Liver (tissue), 3 donors: ENCODE measurements around the gene CKMT2.

Experiments
- JUND ChIP-seq, 2 donors: IDR thresholded peaks; 2 replicates each; pipeline ENCODE4 v1.6.1; 2016; ENCODE audit warnings: antibody characterized with exemption in 2 of 2
- RAD21 ChIP-seq, 2 donors: IDR thresholded peaks; 2 replicates each; pipeline ENCODE4 v1.6.1; 2016; ENCODE audit warnings: antibody characterized with exemption in 2 of 2, mild to moderate bottlenecking in 2 of 2
- TAF1 ChIP-seq: conservative IDR thresholded peaks from 2 replicates; pipeline ENCODE4 v1.6.1; 2016; ENCODE audit warnings: antibody characterized with exemption, mild to moderate bottlenecking
- YY1 ChIP-seq: IDR thresholded peaks from 2 replicates; pipeline ENCODE4 v1.6.1; 2016; ENCODE audit warnings: antibody characterized with exemption, mild to moderate bottlenecking
- TF ChIP-seq, protein P1 (sequence below): fragments of 150-350 bp; IDR thresholded peaks from 2 replicates; pipeline ENCODE4 v1.5.1; 2017; ENCODE audit warnings: improper control_type of control experiment, low read depth, low read length; ENCODE audit not compliant: missing input control
- TF ChIP-seq, protein P2 (sequence below): IDR thresholded peaks from 2 replicates; pipeline ENCODE4 v1.6.1; 2016; ENCODE audit warnings: antibody characterized with exemption
- TF ChIP-seq, protein P3 (sequence below): IDR thresholded peaks from 2 replicates; pipeline ENCODE4 v1.6.1; 2016; ENCODE audit warnings: antibody characterized with exemption
- TF ChIP-seq, protein P4 (sequence below): IDR thresholded peaks from 2 replicates; pipeline ENCODE4 v1.6.1; 2016; ENCODE audit warnings: antibody characterized with exemption, mild to moderate bottlenecking
- donor health status: healthy.
- donor health status: healthy.

DNA sequence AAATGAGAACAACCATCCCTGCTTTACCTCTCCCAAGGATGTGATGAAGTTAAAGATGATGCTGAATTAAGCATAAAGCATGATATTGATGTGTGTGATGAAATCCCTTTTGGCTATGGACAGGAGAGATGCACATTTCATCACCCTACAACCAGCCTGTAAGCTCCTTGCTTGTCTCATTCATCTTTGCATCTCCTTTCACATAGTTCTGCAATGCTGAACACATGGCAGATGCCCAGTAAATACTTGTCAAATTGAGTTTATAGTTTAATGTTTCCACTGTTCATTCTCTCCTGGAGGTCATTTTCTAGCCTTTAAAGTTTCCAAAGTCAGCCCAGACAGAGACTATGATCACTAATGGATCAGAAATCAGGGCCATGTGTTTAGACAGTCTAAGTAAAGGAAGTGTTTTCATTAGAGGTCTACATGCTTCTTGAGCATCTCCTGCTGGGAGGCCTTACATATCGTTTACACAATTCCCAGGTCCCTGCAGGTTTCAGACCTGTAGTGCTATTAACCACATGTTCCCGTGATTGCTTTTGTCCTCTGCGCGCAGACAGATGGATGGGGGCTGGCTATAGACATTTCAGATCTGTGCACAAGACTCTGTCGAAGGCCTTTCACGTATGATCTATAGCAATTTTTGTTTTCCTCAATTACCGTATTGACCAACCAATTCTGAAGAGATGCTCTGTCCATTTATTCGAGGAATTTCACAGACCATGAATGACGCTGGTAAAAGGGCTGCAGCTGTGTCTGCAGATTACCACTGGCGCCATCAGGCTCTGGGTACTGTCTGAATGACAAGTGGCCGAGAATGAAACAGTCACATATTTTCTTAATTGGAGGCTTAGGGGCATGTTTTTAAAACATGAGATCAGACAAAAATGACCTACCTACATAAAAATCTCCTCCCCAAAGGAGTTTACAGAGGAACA is 49.0 kb upstream of the CKMT2 start:
- TF ChIP-seq, protein P1, sequence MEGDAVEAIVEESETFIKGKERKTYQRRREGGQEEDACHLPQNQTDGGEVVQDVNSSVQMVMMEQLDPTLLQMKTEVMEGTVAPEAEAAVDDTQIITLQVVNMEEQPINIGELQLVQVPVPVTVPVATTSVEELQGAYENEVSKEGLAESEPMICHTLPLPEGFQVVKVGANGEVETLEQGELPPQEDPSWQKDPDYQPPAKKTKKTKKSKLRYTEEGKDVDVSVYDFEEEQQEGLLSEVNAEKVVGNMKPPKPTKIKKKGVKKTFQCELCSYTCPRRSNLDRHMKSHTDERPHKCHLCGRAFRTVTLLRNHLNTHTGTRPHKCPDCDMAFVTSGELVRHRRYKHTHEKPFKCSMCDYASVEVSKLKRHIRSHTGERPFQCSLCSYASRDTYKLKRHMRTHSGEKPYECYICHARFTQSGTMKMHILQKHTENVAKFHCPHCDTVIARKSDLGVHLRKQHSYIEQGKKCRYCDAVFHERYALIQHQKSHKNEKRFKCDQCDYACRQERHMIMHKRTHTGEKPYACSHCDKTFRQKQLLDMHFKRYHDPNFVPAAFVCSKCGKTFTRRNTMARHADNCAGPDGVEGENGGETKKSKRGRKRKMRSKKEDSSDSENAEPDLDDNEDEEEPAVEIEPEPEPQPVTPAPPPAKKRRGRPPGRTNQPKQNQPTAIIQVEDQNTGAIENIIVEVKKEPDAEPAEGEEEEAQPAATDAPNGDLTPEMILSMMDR = no peak
- TF ChIP-seq, protein P2, sequence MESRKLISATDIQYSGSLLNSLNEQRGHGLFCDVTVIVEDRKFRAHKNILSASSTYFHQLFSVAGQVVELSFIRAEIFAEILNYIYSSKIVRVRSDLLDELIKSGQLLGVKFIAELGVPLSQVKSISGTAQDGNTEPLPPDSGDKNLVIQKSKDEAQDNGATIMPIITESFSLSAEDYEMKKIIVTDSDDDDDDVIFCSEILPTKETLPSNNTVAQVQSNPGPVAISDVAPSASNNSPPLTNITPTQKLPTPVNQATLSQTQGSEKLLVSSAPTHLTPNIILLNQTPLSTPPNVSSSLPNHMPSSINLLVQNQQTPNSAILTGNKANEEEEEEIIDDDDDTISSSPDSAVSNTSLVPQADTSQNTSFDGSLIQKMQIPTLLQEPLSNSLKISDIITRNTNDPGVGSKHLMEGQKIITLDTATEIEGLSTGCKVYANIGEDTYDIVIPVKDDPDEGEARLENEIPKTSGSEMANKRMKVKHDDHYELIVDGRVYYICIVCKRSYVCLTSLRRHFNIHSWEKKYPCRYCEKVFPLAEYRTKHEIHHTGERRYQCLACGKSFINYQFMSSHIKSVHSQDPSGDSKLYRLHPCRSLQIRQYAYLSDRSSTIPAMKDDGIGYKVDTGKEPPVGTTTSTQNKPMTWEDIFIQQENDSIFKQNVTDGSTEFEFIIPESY = no peak
- TF ChIP-seq YY1 (no peak), TAF1 (no peak), RAD21 (IDR thresholded peaks at IDR 0.05) (no peak), JUND (IDR thresholded peaks at IDR 0.05) (no peak)
- TF ChIP-seq, protein P3, sequence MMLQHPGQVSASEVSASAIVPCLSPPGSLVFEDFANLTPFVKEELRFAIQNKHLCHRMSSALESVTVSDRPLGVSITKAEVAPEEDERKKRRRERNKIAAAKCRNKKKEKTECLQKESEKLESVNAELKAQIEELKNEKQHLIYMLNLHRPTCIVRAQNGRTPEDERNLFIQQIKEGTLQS = no peak
- TF ChIP-seq, protein P4, sequence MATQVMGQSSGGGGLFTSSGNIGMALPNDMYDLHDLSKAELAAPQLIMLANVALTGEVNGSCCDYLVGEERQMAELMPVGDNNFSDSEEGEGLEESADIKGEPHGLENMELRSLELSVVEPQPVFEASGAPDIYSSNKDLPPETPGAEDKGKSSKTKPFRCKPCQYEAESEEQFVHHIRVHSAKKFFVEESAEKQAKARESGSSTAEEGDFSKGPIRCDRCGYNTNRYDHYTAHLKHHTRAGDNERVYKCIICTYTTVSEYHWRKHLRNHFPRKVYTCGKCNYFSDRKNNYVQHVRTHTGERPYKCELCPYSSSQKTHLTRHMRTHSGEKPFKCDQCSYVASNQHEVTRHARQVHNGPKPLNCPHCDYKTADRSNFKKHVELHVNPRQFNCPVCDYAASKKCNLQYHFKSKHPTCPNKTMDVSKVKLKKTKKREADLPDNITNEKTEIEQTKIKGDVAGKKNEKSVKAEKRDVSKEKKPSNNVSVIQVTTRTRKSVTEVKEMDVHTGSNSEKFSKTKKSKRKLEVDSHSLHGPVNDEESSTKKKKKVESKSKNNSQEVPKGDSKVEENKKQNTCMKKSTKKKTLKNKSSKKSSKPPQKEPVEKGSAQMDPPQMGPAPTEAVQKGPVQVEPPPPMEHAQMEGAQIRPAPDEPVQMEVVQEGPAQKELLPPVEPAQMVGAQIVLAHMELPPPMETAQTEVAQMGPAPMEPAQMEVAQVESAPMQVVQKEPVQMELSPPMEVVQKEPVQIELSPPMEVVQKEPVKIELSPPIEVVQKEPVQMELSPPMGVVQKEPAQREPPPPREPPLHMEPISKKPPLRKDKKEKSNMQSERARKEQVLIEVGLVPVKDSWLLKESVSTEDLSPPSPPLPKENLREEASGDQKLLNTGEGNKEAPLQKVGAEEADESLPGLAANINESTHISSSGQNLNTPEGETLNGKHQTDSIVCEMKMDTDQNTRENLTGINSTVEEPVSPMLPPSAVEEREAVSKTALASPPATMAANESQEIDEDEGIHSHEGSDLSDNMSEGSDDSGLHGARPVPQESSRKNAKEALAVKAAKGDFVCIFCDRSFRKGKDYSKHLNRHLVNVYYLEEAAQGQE = no peak
